NB4 (cell line): Measurements from ENCODE around the gene NUB1.

ENCODE experiments used
- DNase-seq: peaks from one replicate; pipeline ENCODE4 v3.0.0; 2010; ENCODE audit warnings: low read depth
- H3K4me3 ChIP-seq: one replicate; pipeline ENCODE4 v1.5.1; 2011; ENCODE audit warnings: mild to moderate bottlenecking, low read depth, low read length, moderate library complexity
- CTCF ChIP-seq: IDR thresholded peaks from one replicate; pipeline ENCODE4 v1.5.1; 2012; ENCODE audit warnings: low read depth, low read length
- MAX ChIP-seq: IDR thresholded peaks from 2 replicates; pipeline ENCODE4 v1.6.1; 2011; ENCODE audit warnings: low read depth, low read length
- MYC ChIP-seq: IDR thresholded peaks from 2 replicates; pipeline ENCODE4 v1.6.1; 2011; ENCODE audit warnings: low read depth, low read length
- POLR2A ChIP-seq: IDR thresholded peaks from 2 replicates; pipeline ENCODE4 v1.6.1; 2011; ENCODE audit warnings: mild to moderate bottlenecking; ENCODE audit not compliant: insufficient read length; ENCODE audit errors: extremely low read depth

Gene NUB1

GRCh38 chr7:151389768-151390597, 48.4 kb downstream of the NUB1 start:
- TF ChIP-seq POLR2A, result no peak
- no peak for TF ChIP-seq CTCF
- no peak for TF ChIP-seq MYC
- no peak for TF ChIP-seq MAX
- DNase-seq, result peak; percentile 61
- no peak overlapping the region for H3K4me3 ChIP-seq

GRCh38 chr7:151390598-151391357, 49.2 kb downstream of the NUB1 start:
- H3K4me3 ChIP-seq, result no peak overlapping the region
- DNase-seq, result no peak
- TF ChIP-seq POLR2A (no peak), MYC (no peak)

GRCh38 chr7:151391358-151391730, 49.7 kb downstream of the NUB1 start:
- TF ChIP-seq MAX (no peak), POLR2A (no peak), MYC (no peak), CTCF (no peak)
- no peak overlapping the region for H3K4me3 ChIP-seq

GRCh38 chr7:151392002-151392401, 50.4 kb downstream of the NUB1 start:
- no peak overlapping the region for H3K4me3 ChIP-seq

More at GRCh38 chr7:151391358-151391730, 49.7 kb downstream of the NUB1 start:
- no peak for DNase-seq

GRCh38 chr7:151392426-151392825, 50.8 kb downstream of the NUB1 start:
- H3K4me3 ChIP-seq, result no peak overlapping the region
- no peak for DNase-seq
- no peak for TF ChIP-seq POLR2A
- no peak for TF ChIP-seq MYC
- no peak for TF ChIP-seq CTCF
- no peak for TF ChIP-seq MAX

More at GRCh38 chr7:151392002-151392401, 50.4 kb downstream of the NUB1 start:
- DNase-seq, result no peak
- TF ChIP-seq MYC, result no peak
- no peak for TF ChIP-seq CTCF
- no peak for TF ChIP-seq POLR2A
- TF ChIP-seq MAX, result no peak

- no peak overlapping the region for H3K4me3 ChIP-seq
- DNase-seq, result peak; percentile 70
- TF ChIP-seq CTCF (no peak), MAX (no peak), MYC (no peak), POLR2A (no peak)
Observed at GRCh38 chr7:151393031-151393977, 51.7 kb downstream of the NUB1 start.
